ENCODE results near the gene FOXP1.

GRCh38 chr3:71045212-71045916 is 538.2 kb downstream of the FOXP1 start:
- no peak for TF ChIP-seq TAF1 (IDR thresholded peaks at IDR 0.05; ENCODE audit: low read depth, low read length)
- no peak for TF ChIP-seq POLR2A (IDR thresholded peaks at IDR 0.05; ENCODE audit: low read depth, low read length)
- TF ChIP-seq POLR2AphosphoS5 (IDR thresholded peaks at IDR 0.05; ENCODE audit: low read depth, low read length) = no peak
